GM12878 (cell line): ENCODE data around the gene PRSS2. TPM values are rescaled to one million over a fixed set of nuclear protein-coding genes. Genes with fewer than 3 reads are reported as not detected.
"Not testable (repeated sequence)": the region's sequence is repeated elsewhere in the genome, so short reads cannot be mapped to it uniquely, and the experiment has no call there.

Experiments used
- ATAC-seq: fragments of 200-7000 bp; cut with Tn5 transposase; 3 replicates; pipeline ENCODE4 v1.9.1; 2020; ENCODE audit warnings: mild to moderate bottlenecking, moderate library complexity
- BruUV-seq: library from RNA; stranded (reverse); fragments of 400-500 nt; replicated peaks from 2 replicates; lab custom pipeline; 2021; lab: Mats Ljungman, UMichigan
- CTCF ChIA-PET: fragments of 300-600 bp; sonication (Branson Sonifier 250); formaldehyde crosslinking; extraction: SDS; loops from one replicate; lab custom pipeline; 2021; ENCODE audit warnings: inconsistent platforms; lab: Yijun Ruan, JAX
- POLR2A ChIA-PET: fragments of 350-600 bp; formaldehyde crosslinking; extraction: SDS; loops from one replicate; lab custom pipeline; 2021; ENCODE audit warnings: inconsistent platforms; lab: Charles Lee
- RAD21 ChIA-PET: fragments of 300-600 bp; sonication (Branson Sonifier 250); formaldehyde crosslinking; loops from one replicate; lab custom pipeline; 2023; ENCODE audit warnings: antibody characterized with exemption; ENCODE audit not compliant: unreplicated experiment; lab: Charles Lee
- SMC1A ChIA-PET: fragments of 300-600 bp; sonication (Branson Sonifier 250); formaldehyde crosslinking; loops from one replicate; lab custom pipeline; 2023; ENCODE audit not compliant: unreplicated experiment, uncharacterized antibody; lab: Charles Lee
- DNase-seq: peaks from one replicate; pipeline ENCODE4 v3.0.0-alpha.2; 2011; ENCODE audit warnings: low read depth, low spot score
- FAIRE-seq: peaks from 3 replicates; lab custom pipeline; 2011; peaks lifted over from hg19 to GRCh38; lab: Jason Lieb, UNC
- H2AFZ ChIP-seq: 2 replicates; pipeline ENCODE4 v1.6.0; 2011; ENCODE audit warnings: low read depth, low read length, control low read depth; ENCODE audit not compliant: control insufficient read depth
- H3K27ac ChIP-seq: 2 replicates; pipeline ENCODE4 v1.5.1; 2011; ENCODE audit warnings: control low read depth; ENCODE audit not compliant: control insufficient read depth, insufficient read depth
- H3K27me3 ChIP-seq, 2 experiments: replicated peaks in 1 of 2; 2 replicates each; pipeline versions ENCODE4 v1.6.0 to v1.6.1; 2011; ENCODE audit warnings: low read length in 1 of 2; ENCODE audit not compliant: control insufficient read depth in 2 of 2, insufficient read depth in 2 of 2
- H3K36me3 ChIP-seq, 2 experiments: 2 replicates each; pipeline ENCODE4 v1.5.1; 2011; ENCODE audit warnings: low read length in 1 of 2; ENCODE audit not compliant: control insufficient read depth in 2 of 2, insufficient read depth in 2 of 2
- H3K4me1 ChIP-seq: 2 replicates; pipeline ENCODE4 v1.6.1; 2011; ENCODE audit warnings: mild to moderate bottlenecking, low read length, moderate library complexity, mixed read lengths; ENCODE audit not compliant: control insufficient read depth, insufficient read depth
- H3K4me2 ChIP-seq: 2 replicates; pipeline ENCODE4 v1.6.0; 2011; ENCODE audit warnings: control low read depth; ENCODE audit not compliant: control insufficient read depth, insufficient read depth
- H3K4me3 ChIP-seq: fragments of 200-600 bp; sonication (generic); 2 replicates; pipeline ENCODE4 v1.5.1; 2016
- H3K79me2 ChIP-seq: 2 replicates; pipeline ENCODE4 v1.6.0; 2011; ENCODE audit warnings: low read length; ENCODE audit not compliant: control insufficient read depth, insufficient read depth
- H3K9ac ChIP-seq: 2 replicates; pipeline ENCODE4 v1.8.0; 2011; ENCODE audit warnings: low read length, control low read depth, mixed read lengths; ENCODE audit not compliant: control insufficient read depth, insufficient read depth
- H3K9me3 ChIP-seq: replicated peaks from 3 replicates; pipeline ENCODE4 v1.5.1; 2011; ENCODE audit warnings: mild to moderate bottlenecking, low read length; ENCODE audit not compliant: control insufficient read depth, insufficient read depth
- H4K20me1 ChIP-seq: 2 replicates; pipeline ENCODE4 v1.6.0; 2011; ENCODE audit not compliant: control insufficient read depth, insufficient read depth
- SREBF1 ChIP-seq: IDR thresholded peaks from 2 replicates; pipeline ENCODE4 v1.6.1; 2012; ENCODE audit warnings: mild to moderate bottlenecking, low read length
- WGBS: methylation state at CpG from one replicate; pipeline ENCODE4 v1.1.6; 2016; ENCODE audit warnings: low lambda C conversion rate; ENCODE audit not compliant: insufficient replicate concordance, insufficient coverage; ENCODE audit errors: missing lambda C conversion rate; 5-methylcytosine and 5-hydroxymethylcytosine counted together
- in situ Hi-C: fragments of 300-500 bp; cut with MboI; formaldehyde crosslinking; loops from 9 replicates; pipeline ENCODE4 v1.14.3; 2018; ENCODE audit warnings: mixed read lengths
- intact Hi-C: fragments of 100-400 bp; cut with micrococcal nuclease; formaldehyde crosslinking; loops from one replicate; pipeline ENCODE4 v1.14.2; 2022; ENCODE audit not compliant: unreplicated experiment
- polyA plus RNA-seq, 11 experiments: library from polyadenylated mRNA; depleted of rRNA in 4 of 11; unstranded in 6 of 11; stranded (reverse) in 5 of 11; fragments of >200 nt; fragmentation: Nextera tagmentation in 4 of 11; fragmentation: Illumina TruSeq in 1 of 11; extraction: Ambion mirVana in 4 of 11; extraction: Trizol in 1 of 11; gene quantifications; 1 replicate in 1 of 11; 2 replicates in 10 of 11; pipeline versions ENCODE4 v1.2.1 to v1.2.3, GENCODE V29; 2011 to 2016; ENCODE audit warnings: inconsistent platforms in 2 of 11, missing spikeins in 2 of 11, low read depth in 1 of 11
- total RNA-seq, 4 experiments: library from RNA; depleted of rRNA in 3 of 4; stranded (reverse); fragments of >200 nt in 3 of 4; fragmentation: Illumina TruSeq in 1 of 4; extraction: Trizol in 1 of 4; gene quantifications; 2 replicates each; pipeline versions ENCODE4 v1.2.1 to v1.2.3, GENCODE V29; 2013 to 2021
- TF ChIP-seq, protein P1 (sequence below): fragments of 450-650 bp; IDR thresholded peaks from 2 replicates; pipeline ENCODE4 v1.6.1; 2016; ENCODE audit warnings: mild to moderate bottlenecking

PRSS2 gene
- total and polyA plus RNA-seq, 10 of the 15 experiments (the other 5 are each of a cell fraction or from before 2014, with no cell fraction given) = 0.21 to 28.8 (median 0.41) TPM; not detected in 7

DNA sequence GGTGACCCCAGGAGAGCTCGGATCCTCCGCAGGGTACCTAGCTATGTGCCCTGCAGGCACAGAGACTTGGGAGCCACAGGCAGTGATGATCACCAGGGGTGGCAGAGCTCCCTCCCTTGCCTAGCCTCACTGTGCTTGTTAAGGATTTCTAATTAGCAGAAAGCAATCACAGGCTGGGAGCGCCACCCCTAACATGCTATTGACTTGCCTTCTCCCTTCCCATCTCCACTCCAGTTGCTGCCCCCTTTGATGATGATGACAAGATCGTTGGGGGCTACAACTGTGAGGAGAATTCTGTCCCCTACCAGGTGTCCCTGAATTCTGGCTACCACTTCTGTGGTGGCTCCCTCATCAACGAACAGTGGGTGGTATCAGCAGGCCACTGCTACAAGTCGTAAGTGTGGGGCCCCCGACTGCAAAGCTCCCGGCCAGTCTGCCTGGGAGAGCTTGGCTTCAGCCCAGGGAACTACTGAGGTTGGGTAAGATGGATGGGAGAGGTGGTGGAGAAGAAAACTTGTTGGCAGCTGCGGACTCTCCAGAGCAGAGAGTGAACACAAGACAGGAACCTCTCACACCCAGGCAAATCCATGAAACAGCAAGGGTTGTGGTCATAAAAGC lies 20.3 kb upstream of the PRSS2 start:
- TF ChIP-seq, protein P1, sequence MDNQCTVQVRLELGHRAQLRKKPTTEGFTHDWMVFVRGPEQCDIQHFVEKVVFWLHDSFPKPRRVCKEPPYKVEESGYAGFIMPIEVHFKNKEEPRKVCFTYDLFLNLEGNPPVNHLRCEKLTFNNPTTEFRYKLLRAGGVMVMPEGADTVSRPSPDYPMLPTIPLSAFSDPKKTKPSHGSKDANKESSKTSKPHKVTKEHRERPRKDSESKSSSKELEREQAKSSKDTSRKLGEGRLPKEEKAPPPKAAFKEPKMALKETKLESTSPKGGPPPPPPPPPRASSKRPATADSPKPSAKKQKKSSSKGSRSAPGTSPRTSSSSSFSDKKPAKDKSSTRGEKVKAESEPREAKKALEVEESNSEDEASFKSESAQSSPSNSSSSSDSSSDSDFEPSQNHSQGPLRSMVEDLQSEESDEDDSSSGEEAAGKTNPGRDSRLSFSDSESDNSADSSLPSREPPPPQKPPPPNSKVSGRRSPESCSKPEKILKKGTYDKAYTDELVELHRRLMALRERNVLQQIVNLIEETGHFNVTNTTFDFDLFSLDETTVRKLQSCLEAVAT = no peak
- no peak for TF ChIP-seq SREBF1
- Histone ChIP-seq H3K79me2 (no peaks in the 10 kb centered on the region), H4K20me1 (no peaks in the 10 kb centered on the region), H3K27me3 (peaks cover 0 to 5% of the 10 kb centered on the region in 2 experiments; a peak in 1 of 4 replicates), H3K9ac (no peak overlapping the region), H3K27ac (no peak overlapping the region), H3K9me3 (no peaks in the 10 kb centered on the region), H3K4me3 (no peak overlapping the region), H3K36me3 (no peaks in the 10 kb centered on the region), H3K4me1 (no peaks in the 10 kb centered on the region), H3K4me2 (no peak overlapping the region), H2AFZ (no peak overlapping the region)
- ChIA-PET SMC1A (interaction anchor here (1.6 kb wide), 1 partner anchor 11 kb away, joined by 6 read pairs; no protein-coding TSS in a partner anchor), RAD21 (no interaction called here), CTCF (interaction anchor here (1.8 to 1.9 kb wide), 2 partner anchors 21 to 36 kb away, joined by 4 to 6 read pairs; partner anchors contain the start of gene PRSS2), POLR2A (no interaction called here)
- intact Hi-C loops (no loop called here), in situ Hi-C loops (no loop called here)
- WGBS = 37% methylated on average over 9 of the region's 9 CpGs
- DNase-seq (no peak), ATAC-seq (no peak), FAIRE-seq (no peak)
- no TSS peak for BruUV-seq

DNA sequence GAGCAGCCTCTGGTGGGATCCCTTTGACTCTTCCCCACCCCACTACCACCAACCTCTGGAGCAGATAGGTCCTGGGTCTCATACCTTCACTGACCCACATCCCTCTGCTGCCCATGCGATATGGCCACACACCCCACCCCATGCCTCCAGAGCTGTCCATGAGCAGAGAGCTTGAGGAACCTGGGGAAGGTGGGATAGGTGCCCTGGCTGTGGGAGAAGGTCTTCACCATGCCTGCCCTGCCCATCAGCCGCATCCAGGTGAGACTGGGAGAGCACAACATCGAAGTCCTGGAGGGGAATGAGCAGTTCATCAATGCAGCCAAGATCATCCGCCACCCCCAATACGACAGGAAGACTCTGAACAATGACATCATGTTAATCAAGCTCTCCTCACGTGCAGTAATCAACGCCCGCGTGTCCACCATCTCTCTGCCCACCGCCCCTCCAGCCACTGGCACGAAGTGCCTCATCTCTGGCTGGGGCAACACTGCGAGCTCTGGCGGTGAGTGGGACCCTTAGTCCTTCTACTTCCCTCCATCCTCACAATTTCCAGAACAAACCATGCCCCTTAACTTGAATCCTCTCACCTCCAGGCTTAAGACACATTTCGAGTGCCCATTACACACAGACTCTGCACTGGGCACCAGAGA lies 19.1 kb upstream of the PRSS2 start:
- H4K20me1 ChIP-seq, H2AFZ ChIP-seq, intact Hi-C loops, ATAC-seq, H3K4me1 ChIP-seq, H3K27me3 ChIP-seq, H3K27ac ChIP-seq, in situ Hi-C loops, H3K9ac ChIP-seq, H3K36me3 ChIP-seq, H3K79me2 ChIP-seq, SMC1A ChIA-PET, DNase-seq, RAD21 ChIA-PET, H3K4me2 ChIP-seq, H3K9me3 ChIP-seq, FAIRE-seq, BruUV-seq, POLR2A ChIA-PET, H3K4me3 ChIP-seq: not testable (repeated sequence)
- 49% methylated on average over 14 of the region's 14 CpGs for WGBS
- CTCF ChIA-PET = interaction anchor here (1.7 kb wide), 1 partner anchor 126 kb away, joined by 3 read pairs; no protein-coding TSS in a partner anchor
